Neural crest cell (in vitro differentiated cells): ENCODE results near the gene TMED9. TPM values are rescaled to one million over a fixed set of nuclear protein-coding genes. Genes with fewer than 3 reads are reported as not detected.

Experiments
- total RNA-seq: library from RNA; stranded (reverse); gene quantifications from 2 replicates; pipeline ENCODE4 v1.2.1, GENCODE V29; 2021

The TMED9 gene
- total RNA-seq, 1 donor from 2014 or later, result 113 TPM

Other genes starting within 250 kb of the TMED9 start
- 73.0 and 80.5 TPM in 2 replicates for gene LMAN2, start 240.5 kb upstream of the TMED9 start, total RNA-seq
- gene RGS14, start 234.3 kb upstream of the TMED9 start, total RNA-seq, result 12.3 and 15.7 TPM in 2 replicates
- gene SLC34A1, start 207.8 kb upstream of the TMED9 start, total RNA-seq, result 0.16 TPM in 1 of 2 replicates, not detected in the other
- gene PFN3, start 191.5 kb upstream of the TMED9 start, total RNA-seq, result not detected in 2 replicates
- gene F12, start 182.6 kb upstream of the TMED9 start, total RNA-seq, result 2.3 and 2.7 TPM in 2 replicates
- gene GRK6, start 165.5 kb upstream of the TMED9 start, total RNA-seq, result 47.4 and 54.9 TPM in 2 replicates
- 16.1 and 19.0 TPM in 2 replicates for gene PRR7, start 145.4 kb upstream of the TMED9 start, total RNA-seq
- gene DBN1, start 118.6 kb upstream of the TMED9 start, total RNA-seq, result 387 and 410 TPM in 2 replicates
- 129 and 147 TPM in 2 replicates for gene PDLIM7, start 94.6 kb upstream of the TMED9 start, total RNA-seq
- gene DOK3, start 82.4 kb upstream of the TMED9 start, total RNA-seq, result 10.5 and 11.4 TPM in 2 replicates
- 125 and 130 TPM in 2 replicates for gene DDX41, start 75.2 kb upstream of the TMED9 start, total RNA-seq
- gene FAM193B, start 37.6 kb upstream of the TMED9 start, total RNA-seq, result 96.3 and 98.4 TPM in 2 replicates
- gene B4GALT7, start 7.9 kb downstream of the TMED9 start, total RNA-seq, result 30.0 and 30.1 TPM in 2 replicates
- gene FAM153A, start 190.7 kb downstream of the TMED9 start, total RNA-seq, result not detected in 2 replicates